ENCODE data around the gene DST. TPM values are rescaled to one million over a fixed set of nuclear protein-coding genes. Genes with fewer than 3 reads are reported as not detected.

DST gene
- polyA plus RNA-seq, 1 of the 3 experiments (the other 2 are of a cell fraction), result 64.3 TPM

GRCh38 chr6:56669041-56669440 is 26.4 kb upstream of the DST start:
- H2AFZ ChIP-seq (ENCODE audit: low read depth), result no peak overlapping the region
- 97% methylated on average over 2 of the region's 2 CpGs for WGBS (ENCODE audit: low lambda C conversion rate)
- no peak for TF ChIP-seq RAD21 (IDR thresholded peaks at IDR 0.05; ENCODE audit: low read length)
- TF ChIP-seq TCF12 (IDR thresholded peaks at IDR 0.05), result no peak
- TF ChIP-seq ELF1 (IDR thresholded peaks at IDR 0.05), result no peak
- no peak for TF ChIP-seq ZBTB33 (IDR thresholded peaks at IDR 0.05; ENCODE audit: borderline replicate concordance, low read depth)
- TF ChIP-seq POLR2AphosphoS5 (IDR thresholded peaks at IDR 0.05; ENCODE audit: low read depth, low read length), result no peak
- no peak for TF ChIP-seq GATA2 (CRISPR knock-in tag; IDR thresholded peaks at IDR 0.05)
- no peak for TF ChIP-seq MXI1 (IDR thresholded peaks at IDR 0.05; ENCODE audit: low read depth, low read length)
- no peak for TF ChIP-seq JUND (IDR thresholded peaks at IDR 0.05)
- TF ChIP-seq TEAD4 (IDR thresholded peaks at IDR 0.05; ENCODE audit: borderline replicate concordance, insufficient read depth), result no peak
- TF ChIP-seq YY1 (IDR thresholded peaks at IDR 0.05; ENCODE audit: low read depth), result no peak
- TF ChIP-seq GABPA (IDR thresholded peaks at IDR 0.05; ENCODE audit: low read depth), result no peak
- TF ChIP-seq CHD2 (IDR thresholded peaks at IDR 0.05; ENCODE audit: low read length, partially characterized antibody), result no peak
- no peak for TF ChIP-seq FOSL2 (IDR thresholded peaks at IDR 0.05; ENCODE audit: borderline replicate concordance, low read depth)
- TF ChIP-seq USF2 (IDR thresholded peaks at IDR 0.05; ENCODE audit: borderline replicate concordance, low read depth, low read length), result no peak
- H3F3A ChIP-seq (replicated peaks; ENCODE audit: insufficient read depth), result no peaks in the 10 kb centered on the region
- H3K27me3 ChIP-seq (ENCODE audit: insufficient read depth), result no peaks in the 10 kb centered on the region
- H3K9me2 ChIP-seq, result no peaks in the 10 kb centered on the region
- DNase-seq, result no peak
- no peak overlapping the region for H3K9ac ChIP-seq
- H3K4me2 ChIP-seq, result no peak overlapping the region
- no peaks in the 10 kb centered on the region for H3K9me3 ChIP-seq
- peaks cover 4 to 38% of the 10 kb centered on the region in 2 experiments for H3K36me3 ChIP-seq (replicated peaks in 1 of 2; ENCODE audit: control insufficient read depth in 1 of 2, insufficient read depth in 2 of 2, low read length in 1 of 2)
- H3K4me3 ChIP-seq (ENCODE audit: low read depth in 2 of 2, low read length in 1 of 2), result no peak overlapping the region
- POLR2A ChIA-PET, result no interaction called here
- CTCF ChIA-PET, result interaction anchor here (1.1 to 1.3 kb wide), 3 partner anchors 17 to 32 kb away, joined by 3 to 7 read pairs (median 5); no protein-coding TSS in a partner anchor
- H3K4me1 ChIP-seq (ENCODE audit: control insufficient read depth in 1 of 2, insufficient read depth in 2 of 2, low read depth in 1 of 2, low read length in 1 of 2), result peaks cover 8 to 11% of the 10 kb centered on the region in 2 experiments; a peak in 3 of 4 replicates
- peaks cover 28% of the 10 kb centered on the region for H4K20me1 ChIP-seq (ENCODE audit: insufficient read depth)
- peaks cover 81% of the 10 kb centered on the region for H3K79me2 ChIP-seq (ENCODE audit: insufficient read depth)
- no peak overlapping the region for H3K27ac ChIP-seq (ENCODE audit: low read depth in 2 of 2, low read length in 1 of 2)

GRCh38 chr6:56668158-56668557 is 25.5 kb upstream of the DST start:
- WGBS (ENCODE audit: low lambda C conversion rate), result 95% methylated on average over 4 of the region's 4 CpGs
- H3K9me2 ChIP-seq, result no peaks in the 10 kb centered on the region
- no peak overlapping the region for H3K9ac ChIP-seq
- H3K4me3 ChIP-seq (ENCODE audit: low read depth in 2 of 2, low read length in 1 of 2), result no peak overlapping the region
- H3K36me3 ChIP-seq (replicated peaks in 1 of 2; ENCODE audit: control insufficient read depth in 1 of 2, insufficient read depth in 2 of 2, low read length in 1 of 2), result peaks cover 4 to 35% of the 10 kb centered on the region in 2 experiments
- H3K79me2 ChIP-seq (ENCODE audit: insufficient read depth), result peaks cover 79% of the 10 kb centered on the region
- no peaks in the 10 kb centered on the region for H3K9me3 ChIP-seq
- H2AFZ ChIP-seq (ENCODE audit: low read depth), result no peak overlapping the region
- TF ChIP-seq GATA2 (CRISPR knock-in tag; IDR thresholded peaks at IDR 0.05) (no peak), YY1 (IDR thresholded peaks at IDR 0.05; ENCODE audit: low read depth) (no peak), GABPA (IDR thresholded peaks at IDR 0.05; ENCODE audit: low read depth) (no peak), TEAD4 (IDR thresholded peaks at IDR 0.05; ENCODE audit: borderline replicate concordance, insufficient read depth) (no peak)
- no peaks in the 10 kb centered on the region for H3F3A ChIP-seq (replicated peaks; ENCODE audit: insufficient read depth)
- H3K27me3 ChIP-seq (ENCODE audit: insufficient read depth), result no peaks in the 10 kb centered on the region
- H4K20me1 ChIP-seq (ENCODE audit: insufficient read depth), result peaks cover 23% of the 10 kb centered on the region
- no peak overlapping the region for H3K4me2 ChIP-seq
- H3K4me1 ChIP-seq (ENCODE audit: control insufficient read depth in 1 of 2, insufficient read depth in 2 of 2, low read depth in 1 of 2, low read length in 1 of 2), result peaks cover 11 to 13% of the 10 kb centered on the region in 2 experiments; a peak in 3 of 4 replicates
- CTCF ChIA-PET, result interaction anchor here (1.6 kb wide), 1 partner anchor 17 kb away, joined by 4 read pairs; no protein-coding TSS in a partner anchor
- no peak for DNase-seq
- POLR2A ChIA-PET, result no interaction called here
- H3K27ac ChIP-seq (ENCODE audit: low read depth in 2 of 2, low read length in 1 of 2), result no peak overlapping the region

Measured in SK-N-SH (cell line).